Brain microvascular endothelial cell (primary cell): ENCODE measurements around the gene SUSD6.

Experiments
- DNase-seq: peaks from one replicate; pipeline ENCODE4 v3.0.0-alpha.2; 2020
- H3K27ac ChIP-seq: fragments of 250-450 bp; sonication (Bioruptor Pico); 2 replicates; pipeline ENCODE4 v1.5.1; 2020; ENCODE audit warnings: mild to moderate bottlenecking, moderate library complexity
- H3K27me3 ChIP-seq: fragments of 250-450 bp; sonication (Bioruptor Pico); replicated peaks from 2 replicates; pipeline ENCODE4 v1.5.1; 2020; ENCODE audit warnings: mild to moderate bottlenecking
- H3K36me3 ChIP-seq: fragments of 250-450 bp; sonication (Bioruptor Pico); replicated peaks from 2 replicates; pipeline ENCODE4 v1.5.1; 2020; ENCODE audit warnings: mild to moderate bottlenecking
- H3K4me3 ChIP-seq: 2 replicates; pipeline ENCODE4 v1.5.1; 2011; ENCODE audit warnings: low read depth, mild to moderate bottlenecking, control low read depth, low read length, moderate library complexity
- CTCF ChIP-seq: IDR thresholded peaks from 2 replicates; pipeline ENCODE4 v1.5.1; 2011; ENCODE audit warnings: low read depth, mild to moderate bottlenecking, moderate library complexity, low read length, control low read depth, inconsistent platforms; ENCODE audit errors: missing control alignments
- in situ Hi-C: cut with HindIII; loops from 2 replicates; pipeline ENCODE4 v1.10.0; 2017; ENCODE audit warnings: low sequenced_read_pairs, low pct_ligation_motif_present

The SUSD6 gene

GRCh38 chr14:69693145-69693544 is 81.7 kb downstream of the SUSD6 start:
- no peak for DNase-seq
- Histone ChIP-seq H3K4me3 (no peak overlapping the region), H3K36me3 (no peaks in the 10 kb centered on the region), H3K27ac (no peak overlapping the region), H3K27me3 (no peaks in the 10 kb centered on the region)
- no peak for TF ChIP-seq CTCF
- in situ Hi-C loops = no loop called here

GRCh38 chr14:69693801-69694729 is 82.7 kb downstream of the SUSD6 start:
- no peaks in the 10 kb centered on the region for H3K36me3 ChIP-seq
- DNase-seq = no peak
- in situ Hi-C loops = no loop called here
- no peak overlapping the region for H3K4me3 ChIP-seq
- no peak for TF ChIP-seq CTCF
- no peaks in the 10 kb centered on the region for H3K27me3 ChIP-seq
- H3K27ac ChIP-seq = no peak overlapping the region

- Histone ChIP-seq H3K27ac (no peak overlapping the region), H3K36me3 (no peaks in the 10 kb centered on the region), H3K27me3 (no peaks in the 10 kb centered on the region), H3K4me3 (no peak overlapping the region)
- DNase-seq = no peak
- in situ Hi-C loops = no loop called here
- TF ChIP-seq CTCF = no peak
Observed at GRCh38 chr14:69694730-69695281, 83.4 kb downstream of the SUSD6 start.

- no peaks in the 10 kb centered on the region for H3K36me3 ChIP-seq
- no peak for TF ChIP-seq CTCF
- DNase-seq = no peak
- H3K27ac ChIP-seq = no peak overlapping the region
- in situ Hi-C loops = no loop called here
- no peak overlapping the region for H3K4me3 ChIP-seq
- H3K27me3 ChIP-seq = no peaks in the 10 kb centered on the region
Observed at GRCh38 chr14:69695322-69696203, 84.2 kb downstream of the SUSD6 start.

- in situ Hi-C loops = no loop called here
- TF ChIP-seq CTCF = no peak
- no peak overlapping the region for H3K27ac ChIP-seq
- H3K27me3 ChIP-seq = no peaks in the 10 kb centered on the region
- H3K4me3 ChIP-seq = no peak overlapping the region
- H3K36me3 ChIP-seq = no peaks in the 10 kb centered on the region
- no peak for DNase-seq
Observed at GRCh38 chr14:69696204-69696527, 84.8 kb downstream of the SUSD6 start.
